HepG2 (cell line): Measurements from ENCODE around the gene SMARCB1. TPM values are rescaled to one million over a fixed set of nuclear protein-coding genes. Genes with fewer than 3 reads are reported as not detected.

Experiments
- CEBPZ ChIP-seq: IDR thresholded peaks from 2 replicates; pipeline ENCODE4 v1.6.1; 2012; ENCODE audit warnings: low read length, improper control_type of control experiment
- CREBL2 ChIP-seq: sonication (generic); formaldehyde crosslinking; IDR thresholded peaks from 2 replicates; pipeline ENCODE4 v1.8.1; 2023; ENCODE audit warnings: missing genetic modification reagents, mild to moderate bottlenecking, borderline replicate concordance
- FOXK2 ChIP-seq: fragments of 450-650 bp; IDR thresholded peaks from 2 replicates; pipeline ENCODE4 v1.6.1; 2016
- GPN1 ChIP-seq: sonication (generic); formaldehyde crosslinking; IDR thresholded peaks from 2 replicates; pipeline ENCODE4 v1.5.1; 2020; ENCODE audit warnings: missing genetic modification reagents, borderline replicate concordance
- HDAC1 ChIP-seq: sonication (generic); formaldehyde crosslinking; IDR thresholded peaks from 2 replicates; pipeline ENCODE4 v1.5.1; 2020; ENCODE audit warnings: mild to moderate bottlenecking, missing genetic modification reagents
- JDP2 ChIP-seq: sonication (generic); formaldehyde crosslinking; IDR thresholded peaks from 2 replicates; pipeline ENCODE4 v1.8.1; 2022; ENCODE audit warnings: missing genetic modification reagents, borderline replicate concordance
- MAF1 ChIP-seq: sonication (generic); formaldehyde crosslinking; IDR thresholded peaks from 2 replicates; pipeline ENCODE4 v1.5.0; 2020; ENCODE audit warnings: missing genetic modification reagents, borderline replicate concordance
- NCOR1 ChIP-seq: fragments of 200-600 bp; sonication (generic); IDR thresholded peaks from 2 replicates; pipeline ENCODE4 v1.7.0; 2017; ENCODE audit warnings: antibody characterized with exemption, low read length, borderline replicate concordance
- PLSCR1 ChIP-seq: sonication (generic); formaldehyde crosslinking; IDR thresholded peaks from 2 replicates; pipeline ENCODE4 v1.5.0; 2020; ENCODE audit warnings: missing genetic modification reagents, mild to moderate bottlenecking, borderline replicate concordance
- POLR2AphosphoS5 ChIP-seq: IDR thresholded peaks from 2 replicates; pipeline ENCODE4 v1.6.1; 2012; ENCODE audit warnings: low read depth, low read length
- RBFOX2 ChIP-seq: fragments of 200-400 bp; formaldehyde crosslinking; IDR thresholded peaks from 2 replicates; pipeline ENCODE4 v1.6.1; 2017; ENCODE audit warnings: low read depth, mild to moderate bottlenecking, low read length
- RNF2 ChIP-seq: fragments of 450-650 bp; conservative IDR thresholded peaks from 2 replicates; pipeline ENCODE4 v1.6.1; 2016; ENCODE audit warnings: low read depth
- SIN3A ChIP-seq: IDR thresholded peaks from 2 replicates; pipeline ENCODE4 v1.6.1; 2011; ENCODE audit warnings: low read depth, mild to moderate bottlenecking, control low read depth, low read length, borderline replicate concordance
- ZBTB25 ChIP-seq: IDR thresholded peaks from 2 replicates; pipeline ENCODE4 v1.6.1; 2018; ENCODE audit warnings: missing genetic modification reagents
- ZFP62 ChIP-seq: sonication (generic); formaldehyde crosslinking; IDR thresholded peaks from 2 replicates; pipeline ENCODE4 v1.4.0; 2020; ENCODE audit warnings: missing genetic modification reagents
- ZKSCAN5 ChIP-seq: sonication (generic); formaldehyde crosslinking; IDR thresholded peaks from 2 replicates; pipeline ENCODE4 v1.5.1; 2020; ENCODE audit warnings: mild to moderate bottlenecking, missing genetic modification reagents
- ZNF264 ChIP-seq: sonication (generic); formaldehyde crosslinking; IDR thresholded peaks from 2 replicates; pipeline ENCODE4 v1.4.0; 2020; ENCODE audit warnings: missing genetic modification reagents
- ZNF510 ChIP-seq: sonication (generic); formaldehyde crosslinking; IDR thresholded peaks from 2 replicates; pipeline ENCODE4 v1.4.0; 2020; ENCODE audit warnings: low read depth, mild to moderate bottlenecking, missing genetic modification reagents
- ZNF558 ChIP-seq: sonication (generic); formaldehyde crosslinking; IDR thresholded peaks from 2 replicates; pipeline ENCODE4 v1.9.0; 2022; ENCODE audit warnings: mild to moderate bottlenecking, missing genetic modification reagents, borderline replicate concordance
- ZNF7 ChIP-seq: IDR thresholded peaks from 2 replicates; pipeline ENCODE4 v1.6.1; 2016; ENCODE audit warnings: missing biosample characterization, missing genetic modification reagents
- ZNF781 ChIP-seq: sonication (generic); formaldehyde crosslinking; IDR thresholded peaks from 2 replicates; pipeline ENCODE4 v1.5.1; 2020; ENCODE audit warnings: borderline replicate concordance, mild to moderate bottlenecking, missing genetic modification reagents; ENCODE audit errors: not compliant biosample characterization
- polyA plus RNA-seq, 8 experiments: library from polyadenylated mRNA; depleted of rRNA in 3 of 8; stranded (reverse) in 7 of 8; unstranded in 1 of 8; fragments of >200 nt; fragmentation: Illumina TruSeq in 4 of 8; extraction: Trizol in 4 of 8; gene quantifications; 2 replicates each; pipeline versions ENCODE4 v1.2.1 to v1.2.3, GENCODE V29; 2011 to 2016; ENCODE audit warnings: low read depth in 4 of 8, missing spikeins in 1 of 8, mixed read lengths in 1 of 8; ENCODE audit not compliant: insufficient read depth in 1 of 8
- total RNA-seq, 5 experiments: library from RNA; depleted of rRNA; stranded (reverse); fragments of >200 nt; fragmentation: Illumina TruSeq; extraction: Trizol; gene quantifications; 2 replicates each; pipeline ENCODE4 v1.2.3, GENCODE V29; 2016; ENCODE audit warnings: low read depth in 1 of 5
- TF ChIP-seq, protein P1 (sequence below): sonication (generic); formaldehyde crosslinking; IDR thresholded peaks from 2 replicates; pipeline ENCODE4 v1.8.1; 2022; ENCODE audit warnings: low read depth, mild to moderate bottlenecking, missing genetic modification reagents

SMARCB1 gene
- total and polyA plus RNA-seq, 2 of the 13 experiments (the other 11 are each of a cell fraction or from before 2014, with no cell fraction given): 74.0 to 166 TPM

- TF ChIP-seq ZBTB25 (CRISPR knock-in tag): peak; percentile 37; the same call in 1 of the 2 replicates
- TF ChIP-seq PLSCR1 (CRISPR knock-in tag): no peak
- TF ChIP-seq ZNF510 (CRISPR knock-in tag): 0 out of 2 replicates have a peak, but pooled peaks have one; percentile 79
- no peak for TF ChIP-seq RBFOX2
- no peak for TF ChIP-seq CEBPZ
- TF ChIP-seq, protein P1, sequence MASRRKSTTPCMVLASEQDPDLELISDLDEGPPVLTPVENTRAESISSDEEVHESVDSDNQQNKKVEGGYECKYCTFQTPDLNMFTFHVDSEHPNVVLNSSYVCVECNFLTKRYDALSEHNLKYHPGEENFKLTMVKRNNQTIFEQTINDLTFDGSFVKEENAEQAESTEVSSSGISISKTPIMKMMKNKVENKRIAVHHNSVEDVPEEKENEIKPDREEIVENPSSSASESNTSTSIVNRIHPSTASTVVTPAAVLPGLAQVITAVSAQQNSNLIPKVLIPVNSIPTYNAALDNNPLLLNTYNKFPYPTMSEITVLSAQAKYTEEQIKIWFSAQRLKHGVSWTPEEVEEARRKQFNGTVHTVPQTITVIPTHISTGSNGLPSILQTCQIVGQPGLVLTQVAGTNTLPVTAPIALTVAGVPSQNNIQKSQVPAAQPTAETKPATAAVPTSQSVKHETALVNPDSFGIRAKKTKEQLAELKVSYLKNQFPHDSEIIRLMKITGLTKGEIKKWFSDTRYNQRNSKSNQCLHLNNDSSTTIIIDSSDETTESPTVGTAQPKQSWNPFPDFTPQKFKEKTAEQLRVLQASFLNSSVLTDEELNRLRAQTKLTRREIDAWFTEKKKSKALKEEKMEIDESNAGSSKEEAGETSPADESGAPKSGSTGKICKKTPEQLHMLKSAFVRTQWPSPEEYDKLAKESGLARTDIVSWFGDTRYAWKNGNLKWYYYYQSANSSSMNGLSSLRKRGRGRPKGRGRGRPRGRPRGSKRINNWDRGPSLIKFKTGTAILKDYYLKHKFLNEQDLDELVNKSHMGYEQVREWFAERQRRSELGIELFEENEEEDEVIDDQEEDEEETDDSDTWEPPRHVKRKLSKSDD (CRISPR knock-in tag): 0 out of 2 replicates have a peak, but pooled peaks have one; percentile 44
- TF ChIP-seq JDP2: no peak
- peak; percentile 77; the same call in 1 of the 2 replicates for TF ChIP-seq NCOR1
- TF ChIP-seq ZNF7: no peak
- TF ChIP-seq CREBL2: no peak
- no peak for TF ChIP-seq FOXK2
- peak; percentile 35; the same call in 1 of the 2 replicates for TF ChIP-seq ZNF264 (CRISPR knock-in tag)
- TF ChIP-seq HDAC1 (CRISPR knock-in tag): peak; percentile 91
- TF ChIP-seq ZKSCAN5: no peak
- TF ChIP-seq RNF2: no peak
- TF ChIP-seq POLR2AphosphoS5: peak; percentile 61
- no peak for TF ChIP-seq GPN1
- TF ChIP-seq ZNF558 (CRISPR knock-in tag): 0 out of 2 replicates have a peak, but pooled peaks have one; percentile 19
- TF ChIP-seq ZFP62 (CRISPR knock-in tag): no peak
- TF ChIP-seq ZNF781 (CRISPR knock-in tag): no peak
- no peak for TF ChIP-seq MAF1 (CRISPR knock-in tag)
- TF ChIP-seq SIN3A: peak; percentile 83; the same call in 1 of the 2 replicates
Measured at GRCh38 chr22:23774114-23774921, 12.4 kb upstream of the SMARCB1 start (continued).
